Duodenal mucosa (tissue), 2 donors: ENCODE results near the gene CAB39L.

Experiments used
- H3K27ac ChIP-seq: one replicate; pipeline ENCODE4 v1.7.0; 2013; ENCODE audit warnings: low read depth, low read length
- H3K27me3 ChIP-seq, 2 donors: one replicate each; pipeline ENCODE4 v1.7.0; 2013; ENCODE audit warnings: low read length in 2 of 2, control low read depth in 1 of 2; ENCODE audit not compliant: insufficient read depth in 2 of 2, control insufficient read depth in 1 of 2
- H3K36me3 ChIP-seq, 2 donors: one replicate each; pipeline ENCODE4 v1.7.0; 2013; ENCODE audit warnings: low read length in 2 of 2, control low read depth in 1 of 2; ENCODE audit not compliant: insufficient read depth in 2 of 2, control insufficient read depth in 1 of 2
- H3K4me1 ChIP-seq, 2 donors: one replicate each; pipeline ENCODE4 v1.7.0; 2013; ENCODE audit warnings: low read length in 2 of 2, control low read depth in 1 of 2; ENCODE audit not compliant: insufficient read depth in 2 of 2, control insufficient read depth in 1 of 2
- H3K4me3 ChIP-seq, 2 donors: one replicate each; pipeline ENCODE4 v1.7.0; 2013; ENCODE audit warnings: low read length in 2 of 2, low read depth in 1 of 2
- H3K9ac ChIP-seq, 2 donors: one replicate each; pipeline ENCODE4 v1.7.0; 2013; ENCODE audit warnings: low read length in 2 of 2, low read depth in 1 of 2
- H3K9me3 ChIP-seq, 2 donors: one replicate each; pipeline ENCODE4 v1.7.0; 2013; ENCODE audit warnings: low read length in 2 of 2, control low read depth in 1 of 2; ENCODE audit not compliant: control insufficient read depth in 1 of 2

The CAB39L gene

GRCh38 chr13:49305792-49306425 lies 138.0 kb downstream of the CAB39L start:
- Histone ChIP-seq H3K9me3 (no peaks in the 10 kb centered on the region), H3K4me3 (no peak overlapping the region), H3K9ac (no peak overlapping the region), H3K36me3 (peaks cover 0 to 3% of the 10 kb centered on the region in 2 donors), H3K27ac (no peak overlapping the region), H3K27me3 (no peaks in the 10 kb centered on the region), H3K4me1 (peaks cover 18% of the 10 kb centered on the region in 2 donors)

- H3K36me3 ChIP-seq, result no peaks in the 10 kb centered on the region
- H3K27ac ChIP-seq, result no peak overlapping the region
- H3K9ac ChIP-seq, result no peak overlapping the region
- H3K9me3 ChIP-seq, result no peaks in the 10 kb centered on the region
- no peaks in the 10 kb centered on the region for H3K27me3 ChIP-seq
- H3K4me3 ChIP-seq, result no peak overlapping the region
- peaks cover 18% of the 10 kb centered on the region in 2 donors for H3K4me1 ChIP-seq
These were observed 138.8 kb downstream of the CAB39L start for GRCh38 chr13:49304763-49305700.

GRCh38 chr13:49304356-49304755 lies 139.5 kb downstream of the CAB39L start:
- H3K4me1 ChIP-seq, result peaks cover 17 to 18% of the 10 kb centered on the region in 2 donors
- H3K4me3 ChIP-seq, result no peak overlapping the region
- H3K9ac ChIP-seq, result no peak overlapping the region
- no peaks in the 10 kb centered on the region for H3K27me3 ChIP-seq
- H3K27ac ChIP-seq, result no peak overlapping the region
- H3K9me3 ChIP-seq, result no peaks in the 10 kb centered on the region
- H3K36me3 ChIP-seq, result no peaks in the 10 kb centered on the region

DNA sequence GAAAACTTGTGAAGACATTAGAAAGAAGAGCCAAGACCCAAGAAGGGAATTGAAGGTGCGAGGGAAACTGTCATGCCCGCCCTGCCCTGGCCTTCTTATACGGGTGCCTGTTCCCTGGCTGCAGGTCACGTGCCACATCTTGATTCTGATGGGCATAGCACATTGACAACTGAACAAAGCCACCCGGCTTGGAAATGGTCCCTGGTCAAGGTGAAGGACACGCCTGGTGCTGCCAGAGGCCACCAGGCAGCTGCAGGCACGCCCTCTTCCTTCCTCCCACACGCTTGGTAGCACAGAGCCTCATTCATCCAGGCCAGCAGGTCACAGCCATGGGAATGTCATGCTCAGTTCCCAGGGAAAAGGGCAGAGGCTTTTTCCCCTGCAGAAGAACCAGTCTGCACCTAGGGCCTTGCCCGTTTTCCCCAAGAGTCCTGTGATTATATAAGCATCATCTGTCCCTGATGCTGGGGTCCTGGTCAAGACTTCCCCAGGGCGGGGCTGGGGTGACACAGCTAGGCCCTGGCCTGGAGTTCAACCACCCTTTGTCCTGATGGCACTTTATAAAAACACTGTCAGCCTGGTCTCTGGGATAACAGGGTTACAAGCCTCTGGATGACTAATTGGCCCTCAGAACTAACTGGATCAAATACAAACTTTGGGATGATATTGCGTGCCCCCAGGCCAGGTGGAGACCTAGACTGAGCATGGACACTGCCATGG lies 140.2 kb downstream of the CAB39L start:
- Histone ChIP-seq H3K9me3 (no peaks in the 10 kb centered on the region), H3K4me1 (peaks cover 11 to 13% of the 10 kb centered on the region in 2 donors), H3K36me3 (no peaks in the 10 kb centered on the region), H3K9ac (no peak overlapping the region), H3K27me3 (no peaks in the 10 kb centered on the region), H3K27ac (no peak overlapping the region), H3K4me3 (no peak overlapping the region)

DNA sequence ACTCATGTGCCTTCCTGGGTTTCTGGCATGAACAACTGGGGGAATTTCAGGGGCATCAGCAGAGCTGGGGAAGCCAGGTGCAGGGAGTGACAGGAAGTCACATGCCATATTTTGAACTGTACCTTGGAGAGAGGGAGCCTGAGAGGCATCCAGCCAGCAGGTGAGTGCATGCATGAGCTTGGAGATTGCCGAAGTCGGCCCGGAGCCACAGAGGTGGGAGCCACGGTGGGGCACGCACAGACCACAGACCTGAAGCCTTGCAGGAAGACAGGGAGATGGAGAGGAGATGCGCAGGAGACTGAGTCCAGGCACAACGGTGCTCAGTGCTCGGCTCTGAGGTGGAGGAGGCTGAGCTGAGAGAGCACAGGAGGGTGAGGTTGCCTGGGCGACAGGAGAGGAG lies 141.0 kb downstream of the CAB39L start:
- Histone ChIP-seq H3K9ac (no peak overlapping the region), H3K36me3 (no peaks in the 10 kb centered on the region), H3K4me1 (peaks cover 6 to 8% of the 10 kb centered on the region in 2 donors), H3K27ac (no peak overlapping the region), H3K9me3 (no peaks in the 10 kb centered on the region), H3K27me3 (no peaks in the 10 kb centered on the region), H3K4me3 (no peak overlapping the region)

- Histone ChIP-seq H3K9ac (no peak overlapping the region), H3K27ac (no peak overlapping the region), H3K27me3 (no peaks in the 10 kb centered on the region), H3K9me3 (no peaks in the 10 kb centered on the region), H3K36me3 (no peaks in the 10 kb centered on the region), H3K4me1 (peaks cover 0 to 8% of the 10 kb centered on the region in 2 donors), H3K4me3 (no peak overlapping the region)
These were observed 141.6 kb downstream of the CAB39L start for GRCh38 chr13:49302222-49302621.

DNA sequence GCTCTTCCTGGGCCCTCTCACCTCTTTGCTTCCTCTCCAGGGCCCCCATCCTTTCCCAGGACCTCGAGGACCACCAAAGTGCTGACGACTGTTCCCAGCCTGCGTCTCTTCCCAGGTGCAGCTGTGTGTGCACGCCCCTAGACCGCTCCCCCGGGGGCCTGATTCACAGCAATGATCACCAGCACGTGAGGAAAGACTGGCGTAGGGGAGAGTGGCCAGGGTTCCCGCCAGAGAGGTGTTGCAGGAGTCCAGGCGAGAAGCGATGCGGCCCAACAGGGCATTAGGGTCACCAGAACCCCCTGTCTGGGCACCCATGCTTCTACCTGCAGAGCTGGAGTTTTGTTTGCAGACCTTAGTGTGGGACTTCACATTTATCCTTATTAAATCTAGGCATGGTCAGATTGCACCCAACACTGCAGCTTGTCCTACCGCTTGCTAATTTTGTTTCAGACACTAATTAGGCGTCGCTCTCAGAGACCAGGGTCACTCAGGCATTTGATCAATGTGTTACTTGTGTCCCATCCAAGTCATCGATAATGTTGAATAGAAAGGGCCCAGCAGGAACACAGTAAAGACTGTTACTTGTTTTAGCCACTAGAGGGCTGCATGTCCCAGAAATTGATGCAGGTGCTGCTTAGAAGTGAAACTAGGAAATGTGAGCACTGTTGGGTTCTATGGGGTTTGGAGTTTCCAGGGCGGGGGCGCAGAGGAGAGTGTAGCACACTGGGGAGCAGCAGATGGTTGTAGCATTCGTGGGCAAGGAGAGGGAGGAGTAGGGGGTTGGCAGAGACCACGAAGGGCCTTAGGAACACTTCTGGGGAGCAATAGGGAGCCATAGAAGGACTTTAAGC lies 142.9 kb downstream of the CAB39L start:
- Histone ChIP-seq H3K27ac (no peak overlapping the region), H3K4me3 (peak overlapping the region; percentile 48 to 76), H3K9ac (peak overlapping the region in 1 of 2 donors; percentile 87)

DNA sequence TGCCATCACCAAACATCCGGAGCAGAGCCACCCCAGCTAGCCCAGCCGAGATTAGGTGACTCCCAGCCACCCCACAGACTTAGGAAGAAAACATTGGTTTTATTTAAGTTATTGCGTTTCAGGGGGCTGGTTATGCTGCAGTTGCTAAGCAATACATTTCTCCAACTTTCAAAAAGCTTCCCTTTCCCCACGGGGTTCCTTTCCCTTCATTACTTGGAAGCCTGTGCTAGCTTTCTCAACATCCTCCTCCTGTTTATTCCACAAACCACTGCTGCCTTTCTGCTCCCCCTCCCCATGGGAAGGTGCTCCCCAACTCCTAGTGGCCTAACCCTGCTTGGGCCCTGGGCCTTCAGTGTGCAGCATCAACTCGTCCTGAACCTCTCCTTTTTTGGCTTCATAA lies 143.6 kb downstream of the CAB39L start:
- H3K4me3 ChIP-seq, result no peak overlapping the region
- H3K27ac ChIP-seq, result no peak overlapping the region
- peaks cover 0 to 8% of the 10 kb centered on the region in 2 donors for H3K4me1 ChIP-seq

More for the DNA sequence above, 142.9 kb downstream of the CAB39L start:
- Histone ChIP-seq H3K36me3 (no peaks in the 10 kb centered on the region), H3K4me1 (peaks cover 0 to 8% of the 10 kb centered on the region in 2 donors), H3K9me3 (no peaks in the 10 kb centered on the region), H3K27me3 (no peaks in the 10 kb centered on the region)

DNA sequence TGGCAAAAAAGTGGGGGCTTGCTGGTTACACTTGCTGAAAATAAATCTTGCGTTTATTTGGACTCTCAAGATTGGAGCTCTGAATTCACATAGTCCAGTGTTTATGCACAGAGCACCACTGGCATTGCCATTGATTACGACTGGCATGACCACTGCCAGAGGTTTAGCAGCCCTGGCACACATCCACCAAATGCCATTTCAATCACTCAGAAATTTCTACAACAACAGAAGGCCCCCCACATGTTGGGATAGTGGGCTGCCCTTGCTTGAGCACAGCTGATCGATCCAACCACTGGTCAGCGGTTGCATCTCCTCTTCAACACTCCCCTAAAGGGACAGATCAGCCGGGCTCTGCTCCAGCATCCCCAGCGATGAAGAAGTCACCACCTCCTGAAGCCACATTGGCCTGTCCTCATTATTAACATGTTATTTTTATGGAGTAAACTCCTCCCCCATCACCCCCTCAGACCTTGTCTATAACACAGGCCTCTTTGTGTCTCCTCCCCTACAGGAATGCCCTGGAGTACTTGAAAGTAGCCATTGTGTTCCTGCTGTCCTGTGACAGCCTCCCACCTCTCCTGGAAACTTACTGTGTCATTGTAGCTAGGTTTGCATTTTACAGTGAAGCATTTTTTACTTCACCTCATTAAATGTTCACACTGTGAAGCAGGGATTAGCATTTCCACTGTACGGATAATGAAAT lies 144.8 kb downstream of the CAB39L start:
- no peak overlapping the region for H3K9ac ChIP-seq
- no peak overlapping the region for H3K27ac ChIP-seq

More for the DNA sequence above, 143.6 kb downstream of the CAB39L start:
- Histone ChIP-seq H3K9me3 (no peaks in the 10 kb centered on the region), H3K36me3 (no peaks in the 10 kb centered on the region), H3K27me3 (no peaks in the 10 kb centered on the region), H3K9ac (no peak overlapping the region)

More for the DNA sequence above, 144.8 kb downstream of the CAB39L start:
- Histone ChIP-seq H3K36me3 (no peaks in the 10 kb centered on the region), H3K4me1 (peaks cover 0 to 8% of the 10 kb centered on the region in 2 donors), H3K4me3 (no peak overlapping the region), H3K27me3 (no peaks in the 10 kb centered on the region), H3K9me3 (no peaks in the 10 kb centered on the region)
